Neural cell (in vitro differentiated cells): ENCODE data around the gene CSF2RB.

Experiments
- CTCF ChIP-seq: fragments of 450-650 bp; IDR thresholded peaks from 2 replicates; pipeline ENCODE4 v1.5.1; 2014; ENCODE audit warnings: antibody characterized with exemption, mild to moderate bottlenecking, moderate library complexity; ENCODE audit not compliant: poor library complexity, severe bottlenecking
- POLR2AphosphoS5 ChIP-seq: IDR thresholded peaks from 2 replicates; pipeline ENCODE4 v1.6.1; 2012
- TAF1 ChIP-seq: IDR thresholded peaks from 2 replicates; pipeline ENCODE4 v1.6.1; 2012; ENCODE audit warnings: low read depth

- no peak for TF ChIP-seq CTCF
- TF ChIP-seq POLR2AphosphoS5, result no peak
- TF ChIP-seq TAF1, result no peak
These were observed 23.1 kb downstream of the CSF2RB start for GRCh38 chr22:36936362-36937116.
